Mammary epithelial cell (primary cell): Measurements from ENCODE around the gene ADGRD1.

ENCODE experiments used
- CTCF ChIP-seq, 2 donors: IDR thresholded peaks in 1 of 2; conservative IDR thresholded peaks in 1 of 2; 2 replicates each; pipeline ENCODE4 v1.5.1; 2011 to 2012; ENCODE audit warnings: inconsistent platforms in 2 of 2, low read length in 2 of 2, mild to moderate bottlenecking in 2 of 2, control low read depth in 1 of 2, low read depth in 1 of 2; ENCODE audit not compliant: insufficient read depth in 1 of 2; ENCODE audit errors: extremely low read depth in 1 of 2
- EZH2 ChIP-seq: IDR thresholded peaks from 2 replicates; pipeline ENCODE4 v1.6.1; 2012; ENCODE audit warnings: low read length, inconsistent platforms, borderline replicate concordance

- TF ChIP-seq CTCF (conservative IDR thresholded peaks at IDR 0.05 in 1 of 2, IDR thresholded peaks at IDR 0.05 in 1 of 2; ENCODE audit: extremely low read depth in 1 of 2, insufficient read depth in 1 of 2, low read depth in 1 of 2, low read length in 2 of 2) (no peak), EZH2 (no peak)
These were observed 15.5 kb downstream of the ADGRD1 start for GRCh38 chr12:130969223-130969622.
